Stimulated activated CD4-positive, alpha-beta T cell treated with anti-CD3 and anti-CD28 coated beads, TNF-alpha, amount 100 ng/mL, for 1 hour (primary cell): ENCODE data around the gene CLIC4.

Source experiments
- DNase-seq, 3 donors: peaks; one replicate each; pipeline ENCODE4 v3.0.0-alpha.2; 2020; ENCODE audit warnings: low read depth in 3 of 3, low spot score in 1 of 3

Gene CLIC4

GRCh38 chr1:24858277-24858676 lies 113.0 kb downstream of the CLIC4 start:
- no peak for DNase-seq

GRCh38 chr1:24859063-24860010 lies 114.1 kb downstream of the CLIC4 start:
- no peak for DNase-seq

- DNase-seq, result no peak
Observed at GRCh38 chr1:24860841-24861240, 115.6 kb downstream of the CLIC4 start.

- DNase-seq, result no peak
Observed at GRCh38 chr1:24861821-24862727, 116.8 kb downstream of the CLIC4 start.

- DNase-seq, result no peak
Observed at GRCh38 chr1:24862775-24863483, 117.7 kb downstream of the CLIC4 start.

GRCh38 chr1:24864370-24864777 lies 119.1 kb downstream of the CLIC4 start:
- no peak for DNase-seq

- DNase-seq, result no peak
Observed at GRCh38 chr1:24865168-24865567, 119.9 kb downstream of the CLIC4 start.

GRCh38 chr1:24865587-24865986 lies 120.3 kb downstream of the CLIC4 start:
- DNase-seq, result no peak

- DNase-seq, result no peak
Observed at GRCh38 chr1:24866211-24867083, 121.2 kb downstream of the CLIC4 start.

- no peak for DNase-seq
Observed at GRCh38 chr1:24867084-24867870, 122.0 kb downstream of the CLIC4 start.

- no peak for DNase-seq
Observed at GRCh38 chr1:24868016-24868875, 123.0 kb downstream of the CLIC4 start.

GRCh38 chr1:24870551-24871195 lies 125.4 kb downstream of the CLIC4 start:
- DNase-seq, result no peak

- no peak for DNase-seq
Observed at GRCh38 chr1:24871306-24871901, 126.2 kb downstream of the CLIC4 start.

GRCh38 chr1:24872061-24872850 lies 127.0 kb downstream of the CLIC4 start:
- no peak for DNase-seq

- no peak for DNase-seq
Observed at GRCh38 chr1:24873148-24873547, 127.9 kb downstream of the CLIC4 start.

GRCh38 chr1:24874056-24874455 lies 128.8 kb downstream of the CLIC4 start:
- DNase-seq, result no peak
